NCI-H526 (cell line): ENCODE data around the gene COL26A1.
"Not testable (repeated sequence)": the region's sequence is repeated elsewhere in the genome, so short reads cannot be mapped to it uniquely, and the experiment has no call there.

Experiments
- DNase-seq, 2 experiments: peaks; one replicate each; lab custom pipeline; 2025; lab: John Stamatoyannopoulos, UW

Gene COL26A1

DNA sequence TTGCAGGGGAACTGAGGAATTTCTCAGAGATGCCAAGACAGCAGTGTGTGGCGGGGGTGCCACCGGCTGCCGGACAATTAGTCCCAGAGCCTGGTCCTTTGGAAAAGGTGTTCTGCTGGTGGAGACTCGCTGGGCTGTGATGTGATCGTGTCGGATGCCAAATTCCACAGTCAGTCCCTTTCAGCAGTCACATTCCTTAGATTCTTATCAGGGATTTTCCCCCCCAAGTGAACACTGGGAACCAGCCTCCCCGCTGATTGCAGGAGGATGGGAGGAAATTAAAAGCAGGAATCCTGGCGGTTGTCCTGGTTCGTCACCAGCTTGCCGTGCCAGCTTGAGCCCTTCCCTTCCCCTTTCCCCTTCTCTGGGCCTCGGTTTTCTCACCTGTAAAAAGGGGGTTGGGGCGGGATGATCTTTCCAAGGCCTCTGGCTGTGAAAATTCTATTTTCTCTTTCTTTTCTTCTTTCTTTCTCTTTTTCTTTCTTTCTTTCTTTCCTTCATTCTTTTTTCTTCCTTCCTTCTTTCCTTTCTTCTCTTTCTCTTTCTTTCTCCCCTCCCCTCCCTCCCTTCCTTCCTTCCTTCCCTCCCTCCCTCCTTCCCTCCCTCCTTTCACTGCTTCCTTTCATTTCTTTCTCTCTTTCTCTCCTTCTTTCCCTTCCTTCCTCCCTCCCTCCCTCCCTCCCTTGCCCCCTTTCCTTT lies 39.6 kb downstream of the COL26A1 start:
- DNase-seq = no peak

DNA sequence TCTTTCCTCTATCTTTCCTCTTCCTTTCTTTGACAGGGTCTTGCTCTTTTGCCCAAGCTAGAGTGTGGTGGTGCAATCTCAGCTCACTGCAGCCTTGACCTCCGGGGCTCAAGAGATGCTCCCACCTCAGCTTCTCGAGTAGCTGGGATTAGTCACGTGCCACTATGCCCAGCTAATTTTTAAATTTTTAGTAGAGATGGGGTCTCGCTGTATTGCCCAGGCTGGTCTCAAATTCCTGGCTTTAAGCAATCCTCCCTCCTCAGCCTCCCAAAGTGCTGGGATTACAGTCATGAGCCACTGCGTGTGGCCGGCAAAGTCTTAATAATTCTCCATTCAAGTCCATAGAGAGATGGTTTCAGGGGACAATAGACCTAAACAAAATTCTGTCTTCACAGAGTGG lies 40.2 kb downstream of the COL26A1 start:
- DNase-seq = no peak

- DNase-seq = no peak
Measured at GRCh38 chr7:101405474-101406067, 42.9 kb downstream of the COL26A1 start.

- peak; percentile 14 to 54 for DNase-seq
Measured at GRCh38 chr7:101410743-101411507, 48.2 kb downstream of the COL26A1 start.

GRCh38 chr7:101411508-101411874 lies 48.8 kb downstream of the COL26A1 start:
- no peak for DNase-seq

DNA sequence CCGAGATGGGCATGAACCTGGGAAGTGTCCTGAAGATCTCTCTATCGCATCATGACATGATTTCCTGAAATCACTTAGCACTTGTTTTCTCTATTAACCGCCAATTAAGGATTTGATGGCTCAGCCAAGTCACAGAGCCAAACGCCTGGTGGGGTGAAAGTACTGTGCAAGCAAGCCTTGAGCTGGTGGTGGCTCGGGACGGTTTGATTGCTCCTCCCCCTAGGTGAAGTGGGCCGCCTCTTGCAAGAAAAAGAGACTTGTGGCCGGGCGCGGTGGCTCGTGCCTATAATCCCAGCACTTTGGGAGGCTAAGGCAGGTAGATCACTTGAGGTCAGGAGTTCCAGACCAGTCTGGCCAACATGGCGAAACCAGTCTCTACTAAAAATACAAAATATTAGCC lies 50.3 kb downstream of the COL26A1 start:
- no peak for DNase-seq

DNA sequence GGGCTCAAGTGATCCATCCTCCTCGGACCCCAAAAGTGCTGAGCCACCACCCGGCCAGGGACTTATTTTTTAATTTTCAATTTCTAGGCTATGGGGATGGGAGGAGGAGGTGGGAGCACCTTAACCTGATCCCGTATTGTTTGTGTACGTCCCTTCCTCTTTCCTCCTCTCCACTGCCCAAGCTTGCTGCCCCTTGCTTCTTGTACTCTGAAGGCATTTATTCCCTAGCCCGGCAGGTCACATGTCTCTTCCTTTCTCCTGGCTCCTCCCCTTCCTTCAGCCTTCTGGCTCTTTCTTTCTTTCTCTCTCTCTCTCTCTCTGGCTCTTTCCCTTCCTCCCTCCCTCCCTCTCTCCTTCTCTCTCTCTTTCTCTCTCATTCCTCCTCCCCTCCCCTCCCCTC lies 56.0 kb downstream of the COL26A1 start:
- no peak for DNase-seq

GRCh38 chr7:101419831-101420230 lies 57.2 kb downstream of the COL26A1 start:
- DNase-seq = no peak

DNA sequence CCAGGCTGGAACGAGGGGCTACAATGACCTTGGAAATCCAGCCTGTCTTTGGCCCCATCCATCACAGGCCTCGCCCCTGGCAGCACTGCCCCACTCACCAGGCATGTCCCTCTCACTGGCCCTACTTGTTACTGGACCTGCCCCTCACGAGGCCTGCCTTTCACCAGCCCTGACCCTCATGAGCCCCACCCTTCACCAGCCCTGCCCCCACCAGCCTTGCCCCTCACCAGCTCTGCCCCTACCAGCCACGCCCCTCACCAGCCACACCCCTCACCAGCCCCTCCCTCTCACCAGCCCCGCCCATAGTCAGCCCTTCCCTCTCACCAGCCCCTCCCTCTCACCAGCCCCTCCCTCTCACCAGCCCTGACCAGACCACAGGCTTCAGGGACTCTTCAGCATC lies 57.8 kb downstream of the COL26A1 start:
- DNase-seq = peak in 1 of 2 experiments; percentile 46

- DNase-seq = no peak
Measured at GRCh38 chr7:101422356-101423195, 59.9 kb downstream of the COL26A1 start.

- no peak for DNase-seq
Measured at GRCh38 chr7:101426303-101427011, 63.8 kb downstream of the COL26A1 start.

- no peak for DNase-seq
Measured at GRCh38 chr7:101428093-101428866, 65.6 kb downstream of the COL26A1 start.

GRCh38 chr7:101432316-101432715 lies 69.6 kb downstream of the COL26A1 start:
- DNase-seq = no peak

DNA sequence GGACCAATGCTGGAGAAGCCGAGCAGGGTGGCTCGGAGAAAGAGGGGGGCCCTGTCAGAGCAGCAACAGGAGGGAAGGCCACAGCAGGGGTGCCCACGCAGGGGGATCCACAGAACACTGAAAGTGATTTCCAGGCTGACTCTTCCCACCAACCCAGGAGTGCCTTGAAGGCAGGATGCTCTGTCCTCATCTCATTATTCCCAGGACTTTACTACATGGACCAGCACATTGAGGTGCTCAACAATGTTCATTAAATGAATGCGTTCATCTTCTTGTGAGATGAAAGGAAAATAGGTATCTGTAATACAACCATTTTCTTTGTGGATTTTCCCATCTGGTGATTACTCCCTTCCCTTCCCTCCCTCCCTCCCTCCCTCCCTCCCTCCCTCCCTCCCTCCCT lies 71.0 kb downstream of the COL26A1 start:
- DNase-seq = no peak

DNA sequence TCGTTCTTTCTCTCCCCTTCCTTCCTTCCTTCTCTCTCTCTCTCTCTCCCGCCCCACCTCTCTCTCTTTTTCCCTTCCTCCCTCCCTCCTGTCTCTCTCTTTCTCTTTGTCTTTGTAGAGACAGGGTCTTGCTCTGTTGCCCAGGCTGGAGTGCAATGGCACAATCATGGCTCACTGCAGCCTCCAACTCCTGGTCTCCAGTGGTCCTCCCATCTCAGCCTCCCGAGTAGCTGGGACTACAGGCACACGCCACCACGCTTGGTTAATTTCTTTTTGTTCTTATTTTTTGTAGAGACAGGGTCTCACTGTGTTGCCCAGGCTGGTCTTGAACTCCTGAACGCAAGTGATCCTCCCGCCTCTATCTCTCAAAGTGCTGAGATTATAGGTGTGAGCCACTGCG lies 71.5 kb downstream of the COL26A1 start:
- not testable (repeated sequence) for DNase-seq

DNA sequence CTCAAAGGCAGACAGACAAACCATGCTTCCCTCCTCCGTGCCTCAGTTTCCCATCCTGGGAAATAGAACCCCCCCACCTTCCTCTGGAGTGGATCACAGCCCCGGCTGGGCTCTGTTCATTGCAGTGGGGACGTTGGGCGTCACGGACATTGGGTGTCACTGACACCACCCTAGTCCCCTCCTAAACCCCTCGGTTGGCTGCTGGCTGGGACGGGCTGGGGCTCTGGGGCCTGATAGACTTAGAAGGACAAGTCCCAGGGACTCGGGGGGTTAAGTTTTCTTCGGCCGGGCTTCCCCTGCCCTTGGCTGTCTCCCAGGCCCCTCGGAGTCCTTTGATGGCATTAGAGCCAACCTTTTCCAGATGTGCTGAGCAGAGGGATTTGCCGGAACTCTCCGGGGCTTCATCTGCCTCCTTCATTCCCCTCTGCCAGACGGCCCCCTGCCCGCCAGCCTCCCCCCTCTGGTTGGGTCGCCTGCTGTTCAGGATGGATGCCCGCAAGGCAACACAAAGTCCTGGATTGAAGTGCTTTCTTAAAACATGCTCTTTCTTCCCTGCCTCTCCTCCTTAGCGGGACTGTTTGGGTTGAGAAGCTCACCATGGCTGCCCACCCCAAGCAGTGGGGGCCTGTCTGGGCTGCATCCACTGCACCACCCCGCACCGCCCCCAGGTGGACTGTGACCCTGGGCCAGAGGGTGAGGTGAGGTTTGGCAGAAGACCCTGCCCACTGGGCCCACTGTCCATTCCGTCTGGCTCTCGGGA lies 73.0 kb downstream of the COL26A1 start:
- no peak for DNase-seq

DNA sequence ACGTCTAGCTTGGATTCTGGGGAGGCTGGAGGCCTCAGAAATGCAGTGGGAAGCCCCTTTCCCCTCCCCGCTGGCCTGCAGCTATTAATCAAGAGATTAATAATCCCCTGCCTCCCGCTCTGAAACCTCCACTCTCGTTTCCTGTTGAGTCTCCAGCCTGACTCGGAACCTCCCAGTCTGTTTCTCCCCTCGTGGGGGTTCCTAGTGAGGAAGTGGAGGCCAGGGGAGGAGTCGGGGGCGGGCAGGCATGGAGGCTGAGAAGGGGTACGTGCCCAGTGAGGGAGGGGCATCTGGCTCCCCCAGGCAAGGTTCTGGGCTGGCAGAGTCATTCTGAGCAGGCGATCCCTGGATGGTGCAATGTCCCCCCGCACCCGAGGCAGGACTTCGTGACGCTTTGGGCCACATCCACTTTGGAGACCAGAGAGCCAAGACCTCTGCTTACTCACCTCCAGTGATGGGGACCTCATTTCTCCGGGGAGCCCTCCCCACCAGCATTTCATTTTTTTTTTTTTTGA lies 73.6 kb downstream of the COL26A1 start:
- DNase-seq = no peak

- peak in 1 of 2 experiments; percentile 62 for DNase-seq
Measured at GRCh38 chr7:101436857-101437576, 74.3 kb downstream of the COL26A1 start.

DNA sequence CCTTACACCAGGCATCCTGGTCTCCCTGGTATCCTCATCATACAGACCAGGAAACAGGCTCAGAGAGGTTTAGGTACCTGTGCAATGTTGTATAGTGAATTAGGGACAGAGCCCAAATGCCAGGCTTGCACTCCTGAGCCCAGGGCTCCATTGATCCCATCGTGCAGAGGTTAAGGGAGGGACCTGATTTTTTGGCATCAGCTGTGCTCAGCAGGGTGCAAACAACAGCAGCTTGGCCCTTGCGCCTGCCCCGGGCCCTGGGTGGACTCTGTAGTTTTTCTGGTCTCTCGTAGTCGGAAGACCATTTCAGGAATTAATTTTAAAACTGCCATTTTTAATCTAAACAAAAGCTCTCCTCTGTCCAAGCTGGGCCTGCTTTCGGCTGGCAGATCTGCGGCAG lies 79.2 kb downstream of the COL26A1 start:
- no peak for DNase-seq
